HepG2 (cell line): Measurements from ENCODE around the gene SBNO1. TPM values are rescaled to one million over a fixed set of nuclear protein-coding genes. Genes with fewer than 3 reads are reported as not detected.

Experiments used
- ARID4A ChIP-seq: sonication (generic); formaldehyde crosslinking; IDR thresholded peaks from 2 replicates; pipeline ENCODE4 v1.5.0; 2020; ENCODE audit warnings: mild to moderate bottlenecking, missing genetic modification reagents, borderline replicate concordance
- CREB3 ChIP-seq: sonication (generic); formaldehyde crosslinking; IDR thresholded peaks from 2 replicates; pipeline ENCODE4 v1.5.0; 2020; ENCODE audit warnings: missing genetic modification reagents
- GATAD1 ChIP-seq: IDR thresholded peaks from 2 replicates; pipeline ENCODE4 v1.6.1; 2016; ENCODE audit warnings: missing genetic modification reagents, missing compliant biosample characterization
- KAT8 ChIP-seq: IDR thresholded peaks from 2 replicates; pipeline ENCODE4 v1.6.1; 2016; ENCODE audit warnings: missing genetic modification reagents, missing compliant biosample characterization
- MAF1 ChIP-seq: sonication (generic); formaldehyde crosslinking; IDR thresholded peaks from 2 replicates; pipeline ENCODE4 v1.5.0; 2020; ENCODE audit warnings: missing genetic modification reagents, borderline replicate concordance
- MED1 ChIP-seq: sonication (generic); formaldehyde crosslinking; IDR thresholded peaks from 2 replicates; pipeline ENCODE4 v1.4.0; 2020; ENCODE audit warnings: missing genetic modification reagents
- POGZ ChIP-seq: sonication (generic); formaldehyde crosslinking; IDR thresholded peaks from 2 replicates; pipeline ENCODE4 v1.4.0; 2020; ENCODE audit warnings: mild to moderate bottlenecking, missing genetic modification reagents
- SRSF4 ChIP-seq: fragments of 200-400 bp; formaldehyde crosslinking; IDR thresholded peaks from one replicate; pipeline ENCODE4 v1.6.1; 2018; ENCODE audit warnings: mild to moderate bottlenecking, low read depth, low read length, moderate library complexity; ENCODE audit not compliant: poor library complexity, severe bottlenecking
- SSRP1 ChIP-seq: IDR thresholded peaks from 2 replicates; pipeline ENCODE4 v1.6.1; 2016; ENCODE audit warnings: control low read depth
- YEATS4 ChIP-seq: sonication (generic); formaldehyde crosslinking; IDR thresholded peaks from 2 replicates; pipeline ENCODE4 v1.4.0; 2020; ENCODE audit warnings: missing genetic modification reagents, borderline replicate concordance
- ZBTB10 ChIP-seq: sonication (generic); formaldehyde crosslinking; IDR thresholded peaks from 2 replicates; pipeline ENCODE4 v1.4.0; 2020; ENCODE audit warnings: missing genetic modification reagents, borderline replicate concordance
- ZNF10 ChIP-seq: sonication (generic); formaldehyde crosslinking; IDR thresholded peaks from 2 replicates; pipeline ENCODE4 v1.4.0; 2020; ENCODE audit warnings: mild to moderate bottlenecking, low read depth, missing genetic modification reagents, borderline replicate concordance
- ZNF343 ChIP-seq: sonication (generic); formaldehyde crosslinking; IDR thresholded peaks from 2 replicates; pipeline ENCODE4 v1.4.0; 2020; ENCODE audit warnings: mild to moderate bottlenecking, missing genetic modification reagents
- ZNF414 ChIP-seq: sonication (generic); formaldehyde crosslinking; IDR thresholded peaks from 2 replicates; pipeline ENCODE4 v1.5.0; 2020; ENCODE audit warnings: missing genetic modification reagents
- ZNF460 ChIP-seq: sonication (generic); formaldehyde crosslinking; IDR thresholded peaks from 2 replicates; pipeline ENCODE4 v1.5.1; 2020; ENCODE audit warnings: missing genetic modification reagents, mild to moderate bottlenecking, borderline replicate concordance
- ZNF784 ChIP-seq: sonication (generic); formaldehyde crosslinking; IDR thresholded peaks from 2 replicates; pipeline ENCODE4 v1.5.1; 2020; ENCODE audit warnings: missing genetic modification reagents, mild to moderate bottlenecking, borderline replicate concordance
- polyA plus RNA-seq, 8 experiments: library from polyadenylated mRNA; depleted of rRNA in 3 of 8; stranded (reverse) in 7 of 8; unstranded in 1 of 8; fragments of >200 nt; fragmentation: Illumina TruSeq in 4 of 8; extraction: Trizol in 4 of 8; gene quantifications; 2 replicates each; pipeline versions ENCODE4 v1.2.1 to v1.2.3, GENCODE V29; 2011 to 2016; ENCODE audit warnings: low read depth in 4 of 8, missing spikeins in 1 of 8, mixed read lengths in 1 of 8; ENCODE audit not compliant: insufficient read depth in 1 of 8
- total RNA-seq, 5 experiments: library from RNA; depleted of rRNA; stranded (reverse); fragments of >200 nt; fragmentation: Illumina TruSeq; extraction: Trizol; gene quantifications; 2 replicates each; pipeline ENCODE4 v1.2.3, GENCODE V29; 2016; ENCODE audit warnings: low read depth in 1 of 5

Gene SBNO1
- total and polyA plus RNA-seq, 2 of the 13 experiments (the other 11 are each of a cell fraction or from before 2014, with no cell fraction given): 10.9 to 40.2 TPM

GRCh38 chr12:123363740-123364531 is 711 bp downstream of the SBNO1 start (continued):
- TF ChIP-seq ZNF460 (CRISPR knock-in tag) (no peak), KAT8 (CRISPR knock-in tag) (no peak), SRSF4 (no peak), ZNF414 (CRISPR knock-in tag) (no peak), MAF1 (CRISPR knock-in tag) (no peak), GATAD1 (no peak), SSRP1 (CRISPR knock-in tag) (no peak), ZNF784 (peak; percentile 46; the same call in 1 of the 2 replicates), ARID4A (peak; percentile 55), POGZ (CRISPR knock-in tag) (no peak), MED1 (CRISPR knock-in tag) (no peak), ZNF343 (CRISPR knock-in tag) (no peak), ZNF10 (CRISPR knock-in tag) (no peak), ZBTB10 (0 out of 2 replicates have a peak, but pooled peaks have one; percentile 26), CREB3 (no peak), YEATS4 (peak; percentile 42; the same call in 1 of the 2 replicates)
